HEK293 (cell line): ENCODE data around the gene NR4A3.

Experiments used
- CTCF ChIA-PET: fragments of 350-600 bp; formaldehyde crosslinking; extraction: SDS; loops from one replicate; lab custom pipeline; 2021; ENCODE audit warnings: antibody characterized with exemption; lab: Yijun Ruan, JAX
- POLR2A ChIA-PET: fragments of 300-600 bp; formaldehyde crosslinking; extraction: SDS; loops from one replicate; lab custom pipeline; 2020; ENCODE audit warnings: antibody characterized with exemption, inconsistent platforms; lab: Yijun Ruan, JAX
- H3K27ac ChIP-seq: fragments of 200-500 bp; sonication (Bioruptor generic); 2 replicates; pipeline ENCODE4 v1.5.1; 2014; ENCODE audit warnings: low read depth, low read length, control low read depth, inconsistent platforms; ENCODE audit errors: extremely low read depth
- H3K36me3 ChIP-seq, 2 experiments: fragments of 200-500 bp in 1 of 2; sonication (Bioruptor generic) in 1 of 2; 1 replicate in 1 of 2; 2 replicates in 1 of 2; pipeline ENCODE4 v1.5.1; 2014 to 2017; ENCODE audit warnings: inconsistent platforms in 2 of 2, low read length in 2 of 2; ENCODE audit not compliant: control insufficient read depth in 2 of 2, insufficient read depth in 1 of 2
- H3K4me1 ChIP-seq: fragments of 200-500 bp; sonication (Bioruptor generic); 2 replicates; pipeline ENCODE4 v1.5.1; 2014; ENCODE audit warnings: mild to moderate bottlenecking, low read length, inconsistent platforms; ENCODE audit not compliant: control insufficient read depth, insufficient read depth
- H3K4me3 ChIP-seq: 2 replicates; pipeline ENCODE4 v1.5.1; 2011; ENCODE audit warnings: low read depth, mild to moderate bottlenecking, control low read depth, low read length, moderate library complexity
- H3K9me3 ChIP-seq: fragments of 200-500 bp; sonication (Bioruptor generic); 2 replicates; pipeline ENCODE4 v1.5.1; 2014; ENCODE audit warnings: low read depth, low read length, inconsistent platforms; ENCODE audit not compliant: control insufficient read depth, insufficient read depth
- KLF8 ChIP-seq: fragments of 450-650 bp; formaldehyde crosslinking; IDR thresholded peaks from 2 replicates; pipeline ENCODE4 v1.5.1; 2016; ENCODE audit warnings: missing biosample characterization, missing genetic modification characterization
- SP3 ChIP-seq: fragments of 450-650 bp; formaldehyde crosslinking; IDR thresholded peaks from 2 replicates; pipeline ENCODE4 v1.5.1; 2016; ENCODE audit warnings: missing biosample characterization, missing genetic modification characterization
- TCF7L2 ChIP-seq: IDR thresholded peaks from 2 replicates; pipeline ENCODE4 v1.6.1; 2011; ENCODE audit warnings: low read depth, mild to moderate bottlenecking, inconsistent platforms, low read length, moderate library complexity, borderline replicate concordance
- ZBTB48 ChIP-seq: fragments of 450-650 bp; formaldehyde crosslinking; IDR thresholded peaks from 2 replicates; pipeline ENCODE4 v1.5.1; 2016; ENCODE audit warnings: missing biosample characterization, missing genetic modification characterization
- ZNF2 ChIP-seq: fragments of 450-650 bp; formaldehyde crosslinking; IDR thresholded peaks from 2 replicates; pipeline ENCODE4 v1.5.1; 2016; ENCODE audit warnings: missing biosample characterization, missing genetic modification characterization
- ZNF202 ChIP-seq: fragments of 450-650 bp; formaldehyde crosslinking; IDR thresholded peaks from 2 replicates; pipeline ENCODE4 v1.5.1; 2016; ENCODE audit warnings: missing biosample characterization, missing genetic modification characterization, borderline replicate concordance
- ZNF214 ChIP-seq: fragments of 450-650 bp; formaldehyde crosslinking; IDR thresholded peaks from 2 replicates; pipeline ENCODE4 v1.5.1; 2017; ENCODE audit warnings: missing biosample characterization, mild to moderate bottlenecking, missing genetic modification characterization, borderline replicate concordance
- ZNF274 ChIP-seq, 2 experiments: fragments of 200-500 bp in 1 of 2; fragments of 450-650 bp in 1 of 2; sonication (Bioruptor generic) in 1 of 2; formaldehyde crosslinking in 1 of 2; IDR thresholded peaks; 2 replicates each; pipeline versions ENCODE4 v1.5.1 to v1.6.1; 2014 to 2016; ENCODE audit warnings: borderline replicate concordance in 1 of 2, inconsistent platforms in 1 of 2, low read length in 1 of 2, missing biosample characterization in 1 of 2, missing genetic modification characterization in 1 of 2
- ZNF324 ChIP-seq: fragments of 450-650 bp; formaldehyde crosslinking; IDR thresholded peaks from 2 replicates; pipeline ENCODE4 v1.5.1; 2016; ENCODE audit warnings: missing biosample characterization, missing genetic modification characterization
- ZNF423 ChIP-seq: fragments of 450-650 bp; formaldehyde crosslinking; IDR thresholded peaks from 2 replicates; pipeline ENCODE4 v1.5.1; 2016; ENCODE audit warnings: missing biosample characterization, missing genetic modification characterization
- ZNF501 ChIP-seq: fragments of 450-650 bp; formaldehyde crosslinking; IDR thresholded peaks from 2 replicates; pipeline ENCODE4 v1.5.1; 2016; ENCODE audit warnings: missing biosample characterization, missing genetic modification characterization
- ZNF510 ChIP-seq: fragments of 450-650 bp; formaldehyde crosslinking; IDR thresholded peaks from 2 replicates; pipeline ENCODE4 v1.5.1; 2018; ENCODE audit warnings: mild to moderate bottlenecking, missing genetic modification characterization, missing biosample characterization; ENCODE audit not compliant: insufficient replicate concordance
- ZNF548 ChIP-seq: fragments of 450-650 bp; formaldehyde crosslinking; IDR thresholded peaks from 2 replicates; pipeline ENCODE4 v1.5.1; 2016; ENCODE audit warnings: missing biosample characterization, missing genetic modification characterization
- ZNF585B ChIP-seq: fragments of 450-650 bp; formaldehyde crosslinking; IDR thresholded peaks from 2 replicates; pipeline ENCODE4 v1.5.1; 2016; ENCODE audit warnings: missing biosample characterization, missing genetic modification characterization
- ZNF600 ChIP-seq: fragments of 450-650 bp; formaldehyde crosslinking; IDR thresholded peaks from 2 replicates; pipeline ENCODE4 v1.5.1; 2016; ENCODE audit warnings: missing biosample characterization, missing genetic modification characterization
- ZNF658 ChIP-seq: fragments of 450-650 bp; formaldehyde crosslinking; IDR thresholded peaks from 2 replicates; pipeline ENCODE4; 2016; ENCODE audit warnings: missing biosample characterization, missing genetic modification characterization
- ZNF707 ChIP-seq: fragments of 450-650 bp; formaldehyde crosslinking; IDR thresholded peaks from 2 replicates; pipeline ENCODE4 v1.5.1; 2016; ENCODE audit warnings: missing biosample characterization, missing genetic modification characterization
- TF ChIP-seq, protein P1 (sequence below): fragments of 450-650 bp; formaldehyde crosslinking; IDR thresholded peaks from 2 replicates; pipeline ENCODE4 v1.5.1; 2017; ENCODE audit warnings: missing biosample characterization, missing genetic modification characterization
- TF ChIP-seq, protein P2 (sequence below): fragments of 450-650 bp; formaldehyde crosslinking; IDR thresholded peaks from 2 replicates; pipeline ENCODE4 v1.5.1; 2016; ENCODE audit warnings: missing biosample characterization, missing genetic modification characterization
- TF ChIP-seq, protein P3 (sequence below): fragments of 450-650 bp; formaldehyde crosslinking; IDR thresholded peaks from 2 replicates; pipeline ENCODE4 v1.5.1; 2016; ENCODE audit warnings: missing biosample characterization, missing genetic modification characterization
- TF ChIP-seq, protein P4 (sequence below): fragments of 450-650 bp; formaldehyde crosslinking; conservative IDR thresholded peaks from 2 replicates; pipeline ENCODE4 v1.5.1; 2016; ENCODE audit warnings: low read depth, missing biosample characterization, missing genetic modification characterization
- TF ChIP-seq, protein P5 (sequence below): fragments of 450-650 bp; formaldehyde crosslinking; IDR thresholded peaks from 2 replicates; pipeline ENCODE4 v1.5.1; 2016; ENCODE audit warnings: missing biosample characterization, missing genetic modification characterization

NR4A3 gene

DNA sequence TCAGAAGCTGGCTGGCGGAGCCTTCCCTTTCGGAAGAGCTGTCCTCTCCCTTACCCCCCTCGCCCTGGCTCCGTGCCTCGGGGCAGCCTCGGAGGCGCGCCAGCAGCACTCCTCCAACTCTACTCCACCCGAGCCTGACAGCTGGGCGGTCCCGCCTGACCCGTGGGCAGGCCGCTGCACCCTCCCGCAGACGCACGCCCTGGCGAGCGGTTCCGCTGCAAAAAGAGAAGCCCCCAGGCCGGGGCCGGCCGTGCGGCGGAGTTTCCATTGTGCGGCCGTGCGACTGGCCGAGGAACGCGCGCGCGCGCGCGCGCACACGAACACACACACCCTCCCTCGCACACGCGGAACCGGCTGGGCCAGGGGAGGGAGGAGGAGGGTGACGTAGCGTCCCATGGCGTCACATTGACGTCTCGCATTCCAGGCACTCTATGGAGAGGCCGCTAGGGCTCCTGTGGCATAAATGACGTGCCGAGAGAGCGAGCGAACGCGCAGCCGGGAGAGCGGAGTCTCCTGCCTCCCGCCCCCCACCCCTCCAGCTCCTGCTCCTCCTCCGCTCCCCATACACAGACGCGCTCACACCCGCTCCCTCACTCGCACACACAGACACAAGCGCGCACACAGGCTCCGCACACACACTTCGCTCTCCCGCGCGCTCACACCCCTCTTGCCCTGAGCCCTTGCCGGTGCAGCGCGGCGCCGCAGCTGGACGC is at the start of gene NR4A3:
NR4A3 (plus strand) TSS at position 490 of the 713 bp plus-strand sequence. CDS start 6,158 bp downstream, outside the sequence.
- H3K9me3 ChIP-seq: no peaks in the 10 kb centered on the region
- peak within 1 kb of the TSS; percentile 41; the same call in 1 of the 2 replicates for H3K27ac ChIP-seq
- peaks cover 3% of the 10 kb centered on the region; the same call in 1 of the 2 replicates for H3K4me1 ChIP-seq
- H3K36me3 ChIP-seq: no peaks in the 10 kb centered on the region
- H3K4me3 ChIP-seq: peak within 1 kb of the TSS; percentile 83
- POLR2A ChIA-PET: interaction anchor here (0.6 to 1.8 kb wide), 7 partner anchors 16 to 599 kb away, joined by 3 to 9 read pairs (median 4); partner anchors contain the start of genes ALG2, SEC61B and STX17
- CTCF ChIA-PET: interaction anchor here (0.6 to 1.4 kb wide), 4 partner anchors 181 to 1659 kb away, joined by 3 to 4 read pairs (median 3); no protein-coding TSS in a partner anchor
- TF ChIP-seq ZNF501 (tag by site-specific recombination): 0 out of 2 replicates have a peak, but pooled peaks have one; percentile 81
- no peak for TF ChIP-seq ZNF423 (tag by site-specific recombination)
- TF ChIP-seq, protein P1, sequence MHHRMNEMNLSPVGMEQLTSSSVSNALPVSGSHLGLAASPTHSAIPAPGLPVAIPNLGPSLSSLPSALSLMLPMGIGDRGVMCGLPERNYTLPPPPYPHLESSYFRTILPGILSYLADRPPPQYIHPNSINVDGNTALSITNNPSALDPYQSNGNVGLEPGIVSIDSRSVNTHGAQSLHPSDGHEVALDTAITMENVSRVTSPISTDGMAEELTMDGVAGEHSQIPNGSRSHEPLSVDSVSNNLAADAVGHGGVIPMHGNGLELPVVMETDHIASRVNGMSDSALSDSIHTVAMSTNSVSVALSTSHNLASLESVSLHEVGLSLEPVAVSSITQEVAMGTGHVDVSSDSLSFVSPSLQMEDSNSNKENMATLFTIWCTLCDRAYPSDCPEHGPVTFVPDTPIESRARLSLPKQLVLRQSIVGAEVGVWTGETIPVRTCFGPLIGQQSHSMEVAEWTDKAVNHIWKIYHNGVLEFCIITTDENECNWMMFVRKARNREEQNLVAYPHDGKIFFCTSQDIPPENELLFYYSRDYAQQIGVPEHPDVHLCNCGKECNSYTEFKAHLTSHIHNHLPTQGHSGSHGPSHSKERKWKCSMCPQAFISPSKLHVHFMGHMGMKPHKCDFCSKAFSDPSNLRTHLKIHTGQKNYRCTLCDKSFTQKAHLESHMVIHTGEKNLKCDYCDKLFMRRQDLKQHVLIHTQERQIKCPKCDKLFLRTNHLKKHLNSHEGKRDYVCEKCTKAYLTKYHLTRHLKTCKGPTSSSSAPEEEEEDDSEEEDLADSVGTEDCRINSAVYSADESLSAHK (tag by site-specific recombination): peak; percentile 16; the same call in 1 of the 2 replicates
- TF ChIP-seq ZNF202: no peak
- peak; percentile 98 for TF ChIP-seq ZBTB48 (tag by site-specific recombination)
- TF ChIP-seq ZNF707 (tag by site-specific recombination): no peak
- TF ChIP-seq ZNF548 (tag by site-specific recombination): no peak
- TF ChIP-seq KLF8 (tag by site-specific recombination): peak; percentile 91
- TF ChIP-seq ZNF600 (tag by site-specific recombination): peak; percentile 93
- TF ChIP-seq, protein P2, sequence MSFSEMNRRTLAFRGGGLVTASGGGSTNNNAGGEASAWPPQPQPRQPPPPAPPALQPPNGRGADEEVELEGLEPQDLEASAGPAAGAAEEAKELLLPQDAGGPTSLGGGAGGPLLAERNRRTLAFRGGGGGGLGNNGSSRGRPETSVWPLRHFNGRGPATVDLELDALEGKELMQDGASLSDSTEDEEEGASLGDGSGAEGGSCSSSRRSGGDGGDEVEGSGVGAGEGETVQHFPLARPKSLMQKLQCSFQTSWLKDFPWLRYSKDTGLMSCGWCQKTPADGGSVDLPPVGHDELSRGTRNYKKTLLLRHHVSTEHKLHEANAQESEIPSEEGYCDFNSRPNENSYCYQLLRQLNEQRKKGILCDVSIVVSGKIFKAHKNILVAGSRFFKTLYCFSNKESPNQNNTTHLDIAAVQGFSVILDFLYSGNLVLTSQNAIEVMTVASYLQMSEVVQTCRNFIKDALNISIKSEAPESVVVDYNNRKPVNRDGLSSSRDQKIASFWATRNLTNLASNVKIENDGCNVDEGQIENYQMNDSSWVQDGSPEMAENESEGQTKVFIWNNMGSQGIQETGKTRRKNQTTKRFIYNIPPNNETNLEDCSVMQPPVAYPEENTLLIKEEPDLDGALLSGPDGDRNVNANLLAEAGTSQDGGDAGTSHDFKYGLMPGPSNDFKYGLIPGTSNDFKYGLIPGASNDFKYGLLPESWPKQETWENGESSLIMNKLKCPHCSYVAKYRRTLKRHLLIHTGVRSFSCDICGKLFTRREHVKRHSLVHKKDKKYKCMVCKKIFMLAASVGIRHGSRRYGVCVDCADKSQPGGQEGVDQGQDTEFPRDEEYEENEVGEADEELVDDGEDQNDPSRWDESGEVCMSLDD (tag by site-specific recombination): no peak; the same call in 1 of the 2 replicates
- no peak for TF ChIP-seq TCF7L2
- TF ChIP-seq ZNF2: peak; percentile 79
- no peak for TF ChIP-seq ZNF658 (tag by site-specific recombination)
- TF ChIP-seq, protein P3, sequence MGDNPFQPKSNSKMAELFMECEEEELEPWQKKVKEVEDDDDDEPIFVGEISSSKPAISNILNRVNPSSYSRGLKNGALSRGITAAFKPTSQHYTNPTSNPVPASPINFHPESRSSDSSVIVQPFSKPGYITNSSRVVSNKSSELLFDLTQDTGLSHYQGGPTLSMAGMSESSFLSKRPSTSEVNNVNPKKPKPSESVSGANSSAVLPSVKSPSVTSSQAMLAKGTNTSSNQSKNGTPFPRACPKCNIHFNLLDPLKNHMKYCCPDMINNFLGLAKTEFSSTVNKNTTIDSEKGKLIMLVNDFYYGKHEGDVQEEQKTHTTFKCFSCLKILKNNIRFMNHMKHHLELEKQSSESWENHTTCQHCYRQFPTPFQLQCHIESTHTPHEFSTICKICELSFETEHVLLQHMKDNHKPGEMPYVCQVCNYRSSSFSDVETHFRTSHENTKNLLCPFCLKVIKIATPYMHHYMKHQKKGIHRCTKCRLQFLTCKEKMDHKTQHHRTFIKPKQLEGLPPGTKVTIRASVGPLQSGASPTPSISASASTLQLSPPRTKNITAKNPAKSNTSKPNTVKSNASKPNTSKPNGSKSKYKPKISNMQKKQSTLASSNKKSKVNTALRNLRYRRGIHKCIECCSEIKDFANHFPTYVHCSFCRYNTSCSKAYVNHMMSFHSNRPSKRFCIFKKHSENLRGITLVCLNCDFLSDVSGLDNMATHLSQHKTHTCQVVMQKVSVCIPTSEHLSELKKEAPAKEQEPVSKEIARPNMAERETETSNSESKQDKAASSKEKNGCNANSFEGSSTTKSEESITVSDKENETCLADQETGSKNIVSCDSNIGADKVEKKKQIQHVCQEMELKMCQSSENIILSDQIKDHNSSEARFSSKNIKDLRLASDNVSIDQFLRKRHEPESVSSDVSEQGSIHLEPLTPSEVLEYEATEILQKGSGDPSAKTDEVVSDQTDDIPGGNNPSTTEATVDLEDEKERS (tag by site-specific recombination): no peak
- TF ChIP-seq SP3 (tag by site-specific recombination): peak; percentile 75; the same call in 1 of the 2 replicates
- no peak for TF ChIP-seq ZNF214 (tag by site-specific recombination)
- TF ChIP-seq, protein P4, sequence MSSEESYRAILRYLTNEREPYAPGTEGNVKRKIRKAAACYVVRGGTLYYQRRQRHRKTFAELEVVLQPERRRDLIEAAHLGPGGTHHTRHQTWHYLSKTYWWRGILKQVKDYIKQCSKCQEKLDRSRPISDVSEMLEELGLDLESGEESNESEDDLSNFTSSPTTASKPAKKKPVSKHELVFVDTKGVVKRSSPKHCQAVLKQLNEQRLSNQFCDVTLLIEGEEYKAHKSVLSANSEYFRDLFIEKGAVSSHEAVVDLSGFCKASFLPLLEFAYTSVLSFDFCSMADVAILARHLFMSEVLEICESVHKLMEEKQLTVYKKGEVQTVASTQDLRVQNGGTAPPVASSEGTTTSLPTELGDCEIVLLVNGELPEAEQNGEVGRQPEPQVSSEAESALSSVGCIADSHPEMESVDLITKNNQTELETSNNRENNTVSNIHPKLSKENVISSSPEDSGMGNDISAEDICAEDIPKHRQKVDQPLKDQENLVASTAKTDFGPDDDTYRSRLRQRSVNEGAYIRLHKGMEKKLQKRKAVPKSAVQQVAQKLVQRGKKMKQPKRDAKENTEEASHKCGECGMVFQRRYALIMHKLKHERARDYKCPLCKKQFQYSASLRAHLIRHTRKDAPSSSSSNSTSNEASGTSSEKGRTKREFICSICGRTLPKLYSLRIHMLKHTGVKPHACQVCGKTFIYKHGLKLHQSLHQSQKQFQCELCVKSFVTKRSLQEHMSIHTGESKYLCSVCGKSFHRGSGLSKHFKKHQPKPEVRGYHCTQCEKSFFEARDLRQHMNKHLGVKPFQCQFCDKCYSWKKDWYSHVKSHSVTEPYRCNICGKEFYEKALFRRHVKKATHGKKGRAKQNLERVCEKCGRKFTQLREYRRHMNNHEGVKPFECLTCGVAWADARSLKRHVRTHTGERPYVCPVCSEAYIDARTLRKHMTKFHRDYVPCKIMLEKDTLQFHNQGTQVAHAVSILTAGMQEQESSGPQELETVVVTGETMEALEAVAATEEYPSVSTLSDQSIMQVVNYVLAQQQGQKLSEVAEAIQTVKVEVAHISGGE (tag by site-specific recombination): peak; percentile 38; the same call in 1 of the 2 replicates
- TF ChIP-seq ZNF585B: no peak
- TF ChIP-seq, protein P5, sequence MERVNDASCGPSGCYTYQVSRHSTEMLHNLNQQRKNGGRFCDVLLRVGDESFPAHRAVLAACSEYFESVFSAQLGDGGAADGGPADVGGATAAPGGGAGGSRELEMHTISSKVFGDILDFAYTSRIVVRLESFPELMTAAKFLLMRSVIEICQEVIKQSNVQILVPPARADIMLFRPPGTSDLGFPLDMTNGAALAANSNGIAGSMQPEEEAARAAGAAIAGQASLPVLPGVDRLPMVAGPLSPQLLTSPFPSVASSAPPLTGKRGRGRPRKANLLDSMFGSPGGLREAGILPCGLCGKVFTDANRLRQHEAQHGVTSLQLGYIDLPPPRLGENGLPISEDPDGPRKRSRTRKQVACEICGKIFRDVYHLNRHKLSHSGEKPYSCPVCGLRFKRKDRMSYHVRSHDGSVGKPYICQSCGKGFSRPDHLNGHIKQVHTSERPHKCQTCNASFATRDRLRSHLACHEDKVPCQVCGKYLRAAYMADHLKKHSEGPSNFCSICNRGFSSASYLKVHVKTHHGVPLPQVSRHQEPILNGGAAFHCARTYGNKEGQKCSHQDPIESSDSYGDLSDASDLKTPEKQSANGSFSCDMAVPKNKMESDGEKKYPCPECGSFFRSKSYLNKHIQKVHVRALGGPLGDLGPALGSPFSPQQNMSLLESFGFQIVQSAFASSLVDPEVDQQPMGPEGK: peak; percentile 76
- TF ChIP-seq ZNF510: no peak
- peak; percentile 72; the same call in 1 of the 2 replicates for TF ChIP-seq ZNF324 (tag by site-specific recombination)
- no peak for TF ChIP-seq ZNF274 (IDR thresholded peaks at IDR 0.05; ENCODE audit: low read length)
- no peak for TF ChIP-seq ZNF274 (tag by site-specific recombination; IDR thresholded peaks at IDR 0.05; ENCODE audit: borderline replicate concordance)
